C4-2B (cell line): ENCODE measurements around the gene SIDT1.

Experiments
- CTCF ChIP-seq: fragments of 450-650 bp; conservative IDR thresholded peaks from 2 replicates; pipeline ENCODE4 v1.5.1; 2017; ENCODE audit warnings: mild to moderate bottlenecking
- ZFX ChIP-seq: fragments of 450-650 bp; IDR thresholded peaks from 2 replicates; pipeline ENCODE4 v1.6.1; 2017

- no peak for TF ChIP-seq CTCF
- TF ChIP-seq ZFX: no peak
Observed at GRCh38 chr3:113523241-113523640, 9.1 kb upstream of the SIDT1 start.
